Duodenal mucosa (tissue), 2 donors: ENCODE measurements around the gene MAML2.

ENCODE experiments used
- H3K27ac ChIP-seq: one replicate; pipeline ENCODE4 v1.7.0; 2013; ENCODE audit warnings: low read depth, low read length
- H3K27me3 ChIP-seq, 2 donors: one replicate each; pipeline ENCODE4 v1.7.0; 2013; ENCODE audit warnings: low read length in 2 of 2, control low read depth in 1 of 2; ENCODE audit not compliant: insufficient read depth in 2 of 2, control insufficient read depth in 1 of 2
- H3K36me3 ChIP-seq, 2 donors: one replicate each; pipeline ENCODE4 v1.7.0; 2013; ENCODE audit warnings: low read length in 2 of 2, control low read depth in 1 of 2; ENCODE audit not compliant: insufficient read depth in 2 of 2, control insufficient read depth in 1 of 2
- H3K4me1 ChIP-seq, 2 donors: one replicate each; pipeline ENCODE4 v1.7.0; 2013; ENCODE audit warnings: low read length in 2 of 2, control low read depth in 1 of 2; ENCODE audit not compliant: insufficient read depth in 2 of 2, control insufficient read depth in 1 of 2
- H3K4me3 ChIP-seq, 2 donors: one replicate each; pipeline ENCODE4 v1.7.0; 2013; ENCODE audit warnings: low read length in 2 of 2, low read depth in 1 of 2
- H3K9ac ChIP-seq, 2 donors: one replicate each; pipeline ENCODE4 v1.7.0; 2013; ENCODE audit warnings: low read length in 2 of 2, low read depth in 1 of 2
- H3K9me3 ChIP-seq, 2 donors: one replicate each; pipeline ENCODE4 v1.7.0; 2013; ENCODE audit warnings: low read length in 2 of 2, control low read depth in 1 of 2; ENCODE audit not compliant: control insufficient read depth in 1 of 2

The MAML2 gene

GRCh38 chr11:96254087-96254486 is 88.9 kb downstream of the MAML2 start:
- Histone ChIP-seq H3K4me3 (no peak overlapping the region), H3K9me3 (no peaks in the 10 kb centered on the region), H3K36me3 (no peaks in the 10 kb centered on the region), H3K27ac (no peak overlapping the region), H3K27me3 (no peaks in the 10 kb centered on the region), H3K9ac (no peak overlapping the region), H3K4me1 (peaks cover 16 to 29% of the 10 kb centered on the region in 2 donors)

- peaks cover 8 to 11% of the 10 kb centered on the region in 2 donors for H3K4me1 ChIP-seq
- H3K4me3 ChIP-seq = no peak overlapping the region
- no peaks in the 10 kb centered on the region for H3K9me3 ChIP-seq
- H3K36me3 ChIP-seq = no peaks in the 10 kb centered on the region
- H3K27ac ChIP-seq = no peak overlapping the region
- H3K27me3 ChIP-seq = no peaks in the 10 kb centered on the region
- no peak overlapping the region for H3K9ac ChIP-seq
Observed at GRCh38 chr11:96246718-96247552, 96.1 kb downstream of the MAML2 start.

- H3K9ac ChIP-seq = peak overlapping the region; percentile 47 to 61
- H3K9me3 ChIP-seq = no peaks in the 10 kb centered on the region
- peak overlapping the region; percentile 76 to 79 for H3K4me3 ChIP-seq
- H3K4me1 ChIP-seq = peaks cover 8 to 26% of the 10 kb centered on the region in 2 donors
- no peaks in the 10 kb centered on the region for H3K36me3 ChIP-seq
- H3K27me3 ChIP-seq = no peaks in the 10 kb centered on the region
- peak overlapping the region; percentile 84 for H3K27ac ChIP-seq
Observed at GRCh38 chr11:96242971-96243647, 99.9 kb downstream of the MAML2 start.

GRCh38 chr11:96242191-96242847 is 100.7 kb downstream of the MAML2 start:
- Histone ChIP-seq H3K9me3 (no peaks in the 10 kb centered on the region), H3K27ac (no peak overlapping the region), H3K4me1 (peaks cover 8 to 26% of the 10 kb centered on the region in 2 donors), H3K36me3 (no peaks in the 10 kb centered on the region), H3K27me3 (no peaks in the 10 kb centered on the region), H3K4me3 (peak overlapping the region; percentile 76 to 79), H3K9ac (peak overlapping the region; percentile 47 to 61)

- Histone ChIP-seq H3K9ac (no peak overlapping the region), H3K27me3 (no peaks in the 10 kb centered on the region), H3K9me3 (no peaks in the 10 kb centered on the region), H3K4me1 (peaks cover 8 to 22% of the 10 kb centered on the region in 2 donors), H3K36me3 (no peaks in the 10 kb centered on the region), H3K27ac (no peak overlapping the region), H3K4me3 (no peak overlapping the region)
Observed at GRCh38 chr11:96241331-96241841, 101.6 kb downstream of the MAML2 start.

GRCh38 chr11:96238563-96239135 is 104.3 kb downstream of the MAML2 start:
- peaks cover 8 to 22% of the 10 kb centered on the region in 2 donors for H3K4me1 ChIP-seq
- H3K9me3 ChIP-seq = no peaks in the 10 kb centered on the region
- H3K27me3 ChIP-seq = no peaks in the 10 kb centered on the region
- no peaks in the 10 kb centered on the region for H3K36me3 ChIP-seq
- no peak overlapping the region for H3K27ac ChIP-seq
- H3K9ac ChIP-seq = no peak overlapping the region
- H3K4me3 ChIP-seq = no peak overlapping the region

- H3K4me3 ChIP-seq = no peak overlapping the region
- H3K36me3 ChIP-seq = no peaks in the 10 kb centered on the region
- no peaks in the 10 kb centered on the region for H3K27me3 ChIP-seq
- no peak overlapping the region for H3K27ac ChIP-seq
- H3K9ac ChIP-seq = no peak overlapping the region
- H3K9me3 ChIP-seq = no peaks in the 10 kb centered on the region
- H3K4me1 ChIP-seq = peaks cover 7 to 21% of the 10 kb centered on the region in 2 donors
Observed at GRCh38 chr11:96237766-96238266, 105.2 kb downstream of the MAML2 start.

- Histone ChIP-seq H3K4me1 (peaks cover 0 to 9% of the 10 kb centered on the region in 2 donors), H3K9me3 (no peaks in the 10 kb centered on the region), H3K27ac (no peak overlapping the region), H3K36me3 (no peaks in the 10 kb centered on the region), H3K4me3 (no peak overlapping the region), H3K9ac (no peak overlapping the region), H3K27me3 (no peaks in the 10 kb centered on the region)
Observed at GRCh38 chr11:96235751-96236150, 107.2 kb downstream of the MAML2 start.

- Histone ChIP-seq H3K9ac (no peak overlapping the region), H3K27me3 (no peaks in the 10 kb centered on the region), H3K9me3 (no peaks in the 10 kb centered on the region), H3K36me3 (no peaks in the 10 kb centered on the region), H3K4me3 (no peak overlapping the region), H3K4me1 (peaks cover 0 to 9% of the 10 kb centered on the region in 2 donors), H3K27ac (no peak overlapping the region)
Observed at GRCh38 chr11:96234866-96235441, 108.0 kb downstream of the MAML2 start.
